GM19324 (cell line): Measurements from ENCODE around the gene EYA4.
"Not testable (repeated sequence)": the region's sequence is repeated elsewhere in the genome, so short reads cannot be mapped to it uniquely, and the experiment has no call there.

Experiments used
- ATAC-seq: cut with Tn5 transposase; IDR thresholded peaks from one replicate; pipeline ENCODE4 v1.9.1; 2021; ENCODE audit warnings: mild to moderate bottlenecking, moderate library complexity; ENCODE audit not compliant: unreplicated experiment, low FRiP score

EYA4 gene

DNA sequence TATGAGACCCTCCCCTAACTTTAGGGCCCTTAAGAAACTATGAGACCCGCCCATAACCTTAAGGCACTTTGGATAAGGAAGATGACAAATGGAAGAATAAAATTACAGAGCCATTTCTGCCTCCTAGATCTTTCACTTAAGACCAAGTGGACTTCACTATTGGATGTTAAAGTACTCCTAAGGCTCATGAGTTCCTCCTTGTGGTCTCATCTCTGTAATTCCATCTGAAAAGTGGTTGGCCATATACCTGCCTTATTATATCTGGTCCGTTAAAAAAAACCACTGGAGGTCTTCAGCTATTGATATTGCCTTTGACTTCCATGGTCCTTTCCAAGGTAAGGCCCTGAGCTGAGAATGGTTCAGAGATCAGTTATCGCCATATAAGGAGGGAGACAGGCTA lies 310.3 kb downstream of the EYA4 start:
- ATAC-seq: no peak

GRCh38 chr6:133551847-133552341 lies 310.7 kb downstream of the EYA4 start:
- no peak for ATAC-seq

- ATAC-seq: peak; percentile 54
These were observed 312.5 kb downstream of the EYA4 start for GRCh38 chr6:133553652-133554051.

DNA sequence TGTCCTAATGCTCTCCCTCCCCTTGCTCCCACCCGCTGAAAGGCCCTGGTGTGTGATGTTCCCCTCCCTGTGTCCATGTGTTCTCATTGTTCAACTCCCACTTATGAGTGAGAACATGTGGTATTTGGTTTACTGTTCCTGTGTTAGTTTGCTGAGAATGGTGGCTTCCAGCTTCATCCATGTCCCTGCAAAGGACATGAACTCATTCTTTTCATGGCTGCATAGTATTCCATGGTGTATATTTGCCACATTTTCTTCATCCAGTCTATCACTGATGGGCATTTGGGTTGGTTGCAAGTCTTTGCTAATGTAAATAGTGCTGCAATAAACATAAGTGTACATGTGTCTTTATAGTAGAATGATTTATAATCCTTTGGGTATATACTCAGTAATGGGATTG lies 313.0 kb downstream of the EYA4 start:
- not testable (repeated sequence) for ATAC-seq

- no peak for ATAC-seq
These were observed 314.5 kb downstream of the EYA4 start for GRCh38 chr6:133555685-133556084.

DNA sequence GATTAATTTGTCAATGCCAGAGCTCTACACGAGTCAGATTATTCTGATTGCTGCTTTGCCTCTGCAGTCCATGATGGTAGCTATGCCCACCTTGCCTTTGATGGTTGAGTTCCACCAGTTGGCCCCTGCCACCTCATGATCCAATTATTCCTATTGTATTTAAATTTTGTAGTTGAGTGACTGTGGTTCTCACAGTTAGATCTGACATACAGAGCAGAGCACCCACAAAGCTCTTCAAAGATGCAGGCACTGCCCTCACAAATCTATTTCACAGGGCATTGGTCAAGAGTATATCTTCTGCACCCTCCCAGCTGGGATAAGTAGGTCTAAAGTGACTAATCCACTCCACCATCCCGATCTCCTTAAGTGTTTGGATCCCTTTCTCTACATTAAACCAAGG lies 318.8 kb downstream of the EYA4 start:
- no peak for ATAC-seq

DNA sequence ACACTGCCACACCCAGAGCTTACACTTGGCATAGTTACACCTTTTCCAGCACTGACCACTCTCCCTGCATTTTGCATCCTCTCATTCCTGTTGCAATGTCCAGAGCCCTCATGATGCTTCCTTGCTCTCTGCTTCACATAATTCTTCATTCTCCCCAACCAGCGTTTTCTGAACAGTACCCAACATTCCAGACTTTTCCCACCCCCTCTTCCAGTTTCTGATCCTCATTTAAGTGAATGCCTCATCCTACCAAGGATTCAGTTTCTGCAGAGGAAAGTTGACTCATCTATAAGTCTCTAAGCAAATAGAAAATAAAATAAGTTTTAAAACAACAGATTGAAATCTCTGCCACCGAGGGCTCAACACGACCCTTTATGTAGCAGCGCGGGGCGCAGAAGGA lies 326.5 kb downstream of the EYA4 start:
- no peak for ATAC-seq

DNA sequence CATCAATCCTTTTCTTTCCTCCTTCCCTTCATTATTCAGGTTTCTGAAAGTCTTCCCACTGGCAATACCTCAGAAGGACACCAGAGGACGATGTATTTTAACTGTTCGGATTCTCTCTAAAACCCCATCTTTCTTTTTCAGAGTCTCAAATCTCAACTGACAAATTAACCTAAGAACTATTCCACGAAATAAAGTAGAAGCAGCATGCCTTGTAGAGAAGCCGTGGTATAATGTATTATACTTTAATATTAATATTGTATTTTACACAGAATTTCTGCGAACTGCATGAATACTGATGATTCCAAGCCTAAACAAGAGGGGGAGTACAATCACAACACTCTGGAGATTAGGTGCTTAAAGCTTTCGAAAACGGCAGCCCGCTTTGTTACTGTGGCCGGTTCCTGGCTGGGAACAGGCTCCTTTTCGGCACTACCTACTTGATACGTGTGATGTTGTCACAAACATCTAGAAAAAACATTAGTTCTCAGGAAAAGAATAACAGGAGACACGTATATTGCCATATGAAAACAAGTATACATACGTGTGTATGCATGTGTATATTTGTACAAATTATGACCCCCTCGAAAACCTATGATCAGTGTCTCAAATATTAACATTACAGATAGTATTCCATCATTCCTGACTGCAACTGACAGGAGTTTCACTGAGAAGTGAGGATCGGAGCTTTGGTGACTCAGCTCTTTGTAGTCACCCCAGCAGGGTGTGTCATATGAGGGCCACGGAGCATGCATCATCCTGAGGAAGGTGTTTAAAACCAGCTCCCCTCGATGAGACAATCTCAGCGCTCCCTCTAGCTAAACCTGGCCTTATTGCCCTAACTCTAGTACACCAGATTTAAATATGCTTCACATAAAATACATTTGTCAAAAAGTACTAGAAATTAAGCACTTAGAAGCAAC lies 328.1 kb downstream of the EYA4 start:
- ATAC-seq: no peak

GRCh38 chr6:133571681-133572080 lies 330.5 kb downstream of the EYA4 start:
- ATAC-seq: no peak

- no peak for ATAC-seq
These were observed 336.7 kb downstream of the EYA4 start for GRCh38 chr6:133577851-133578250.
